Muscle of leg (tissue), 11 donors: ENCODE results near the gene SSUH2. TPM values are rescaled to one million over a fixed set of nuclear protein-coding genes. Genes with fewer than 3 reads are reported as not detected.

Experiments used
- DNase-seq: peaks from one replicate; pipeline ENCODE4 v3.0.0; 2013
- H3K27ac ChIP-seq: one replicate; pipeline ENCODE4 v1.5.1; 2013; ENCODE audit warnings: mild to moderate bottlenecking, low read length, control low read depth
- H3K27me3 ChIP-seq: one replicate; pipeline ENCODE4 v1.6.1; 2013; ENCODE audit warnings: low read length; ENCODE audit not compliant: control insufficient read depth, insufficient read depth
- H3K36me3 ChIP-seq: one replicate; pipeline ENCODE4 v1.6.1; 2013; ENCODE audit warnings: low read length; ENCODE audit not compliant: control insufficient read depth, insufficient read depth
- H3K4me1 ChIP-seq: one replicate; pipeline ENCODE4 v1.6.1; 2013; ENCODE audit warnings: low read length; ENCODE audit not compliant: control insufficient read depth, insufficient read depth
- H3K4me3 ChIP-seq: one replicate; pipeline ENCODE4 v1.5.1; 2013; ENCODE audit warnings: low read length, control low read depth
- H3K9me3 ChIP-seq: replicated peaks from 2 replicates; pipeline ENCODE4 v1.6.1; 2013; ENCODE audit warnings: low read depth, low read length; ENCODE audit not compliant: control insufficient read depth
- WGBS: methylation state at CpG from one replicate; pipeline ENCODE4 v1.1.5; 2013; ENCODE audit warnings: missing lambda C conversion rate; ENCODE audit not compliant: insufficient coverage; 5-methylcytosine and 5-hydroxymethylcytosine counted together
- polyA plus RNA-seq, 8 donors: library from polyadenylated mRNA; unstranded; fragments of 120-200 nt; gene quantifications; one replicate each; pipeline versions ENCODE4 v1.2.1 to v1.2.3, GENCODE V29; 2013; ENCODE audit warnings: inconsistent platforms in 1 of 8, low replicate concordance in 1 of 8; ENCODE audit not compliant: insufficient read length in 8 of 8, insufficient read depth in 1 of 8
- total RNA-seq: library from RNA; stranded (reverse); fragments of 120-200 nt; gene quantifications from one replicate; pipeline ENCODE4 v1.2.4, GENCODE V29; 2013

SSUH2 gene
- total and polyA plus RNA-seq, 9 donors: 1.1 to 3.4 (median 2.2) TPM

DNA sequence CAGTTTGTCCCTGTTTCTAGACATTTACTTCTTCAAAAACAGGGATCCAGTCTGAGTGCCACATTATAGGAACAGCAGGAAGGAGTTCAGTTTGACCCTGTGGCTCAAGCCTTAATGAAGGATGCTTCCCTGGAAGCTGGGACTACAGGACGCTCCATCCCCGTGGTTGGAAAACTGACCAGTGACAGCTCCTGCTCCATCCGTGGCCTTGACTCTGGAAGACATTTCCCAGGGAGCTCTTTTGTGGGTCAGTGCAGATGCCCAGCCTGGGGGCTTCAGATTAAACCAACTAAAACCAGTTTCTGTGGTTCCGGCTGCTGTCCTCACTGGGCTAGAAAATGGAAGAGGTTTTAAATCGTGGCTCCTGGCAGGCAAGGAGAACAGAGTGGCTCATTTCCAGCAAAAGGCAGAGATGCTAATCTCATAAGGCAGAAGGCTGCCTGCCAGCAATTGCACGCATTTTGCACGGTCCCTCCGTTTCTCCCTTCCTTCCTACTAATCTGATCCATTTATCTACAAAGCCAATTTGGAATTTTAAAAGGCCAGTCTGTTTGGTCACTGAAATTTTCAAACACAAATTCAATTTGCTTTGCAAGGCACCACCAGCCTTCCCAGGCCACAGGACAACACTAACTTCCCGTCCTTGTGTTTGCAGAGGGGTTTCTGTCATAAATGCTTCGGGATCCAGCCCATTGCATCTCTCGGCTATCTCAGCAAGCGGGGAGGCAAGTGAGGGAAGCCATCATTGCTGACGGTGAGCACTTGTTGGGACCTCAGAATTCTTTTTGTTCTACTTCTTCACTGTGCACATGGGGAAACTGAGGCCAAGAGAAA, 6.2 kb upstream of the SSUH2 start:
- H3K27me3 ChIP-seq: no peaks in the 10 kb centered on the region
- WGBS: 33% methylated on average over 4 of the region's 13 CpGs
- peaks cover 12% of the 10 kb centered on the region for H3K4me1 ChIP-seq
- peaks cover 5% of the 10 kb centered on the region for H3K9me3 ChIP-seq
- no peak overlapping the region for H3K27ac ChIP-seq
- no peaks in the 10 kb centered on the region for H3K36me3 ChIP-seq
- peak; percentile 54 for DNase-seq
- no peak overlapping the region for H3K4me3 ChIP-seq

DNA sequence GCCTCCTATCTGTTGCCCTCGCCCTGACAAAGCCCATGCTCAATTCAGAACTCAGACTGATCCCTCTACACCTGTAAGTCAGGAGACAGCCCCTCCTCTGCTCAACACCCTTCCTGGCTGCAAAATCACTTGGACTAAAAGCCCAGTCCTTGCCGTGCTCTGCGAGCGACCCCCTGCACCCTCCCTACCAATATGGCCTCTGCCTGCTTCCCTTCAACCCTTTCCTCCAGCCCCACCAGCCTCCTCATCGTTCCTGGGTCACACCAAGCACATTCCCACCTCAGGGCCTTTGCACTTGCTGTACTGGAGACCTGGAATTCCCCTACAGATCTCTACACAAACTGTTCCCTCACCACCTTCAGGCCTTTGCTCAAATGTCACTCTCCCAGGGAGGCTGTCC, 5.2 kb upstream of the SSUH2 start:
- Histone ChIP-seq H3K27ac (no peak overlapping the region), H3K4me1 (peaks cover 12% of the 10 kb centered on the region), H3K27me3 (no peaks in the 10 kb centered on the region), H3K36me3 (no peaks in the 10 kb centered on the region), H3K4me3 (no peak overlapping the region), H3K9me3 (peaks cover 5% of the 10 kb centered on the region)
- DNase-seq: no peak
- WGBS: 78% methylated on average over 5 of the region's 5 CpGs

- Histone ChIP-seq H3K4me3 (no peak overlapping the region), H3K27me3 (no peaks in the 10 kb centered on the region), H3K36me3 (no peaks in the 10 kb centered on the region), H3K27ac (no peak overlapping the region), H3K9me3 (peaks cover 5% of the 10 kb centered on the region), H3K4me1 (peaks cover 12% of the 10 kb centered on the region)
- DNase-seq: no peak
- WGBS: 89% methylated on average over 11 of the region's 11 CpGs
Observed at GRCh38 chr3:8648909-8649741, 4.5 kb upstream of the SSUH2 start.

- Histone ChIP-seq H3K4me1 (peaks cover 12% of the 10 kb centered on the region), H3K36me3 (no peaks in the 10 kb centered on the region), H3K4me3 (no peak overlapping the region), H3K27ac (no peak overlapping the region), H3K27me3 (no peaks in the 10 kb centered on the region), H3K9me3 (no peaks in the 10 kb centered on the region)
- DNase-seq: no peak
- 87% methylated on average over 9 of the region's 12 CpGs for WGBS
Observed at GRCh38 chr3:8647137-8647985, 2.8 kb upstream of the SSUH2 start.

DNA sequence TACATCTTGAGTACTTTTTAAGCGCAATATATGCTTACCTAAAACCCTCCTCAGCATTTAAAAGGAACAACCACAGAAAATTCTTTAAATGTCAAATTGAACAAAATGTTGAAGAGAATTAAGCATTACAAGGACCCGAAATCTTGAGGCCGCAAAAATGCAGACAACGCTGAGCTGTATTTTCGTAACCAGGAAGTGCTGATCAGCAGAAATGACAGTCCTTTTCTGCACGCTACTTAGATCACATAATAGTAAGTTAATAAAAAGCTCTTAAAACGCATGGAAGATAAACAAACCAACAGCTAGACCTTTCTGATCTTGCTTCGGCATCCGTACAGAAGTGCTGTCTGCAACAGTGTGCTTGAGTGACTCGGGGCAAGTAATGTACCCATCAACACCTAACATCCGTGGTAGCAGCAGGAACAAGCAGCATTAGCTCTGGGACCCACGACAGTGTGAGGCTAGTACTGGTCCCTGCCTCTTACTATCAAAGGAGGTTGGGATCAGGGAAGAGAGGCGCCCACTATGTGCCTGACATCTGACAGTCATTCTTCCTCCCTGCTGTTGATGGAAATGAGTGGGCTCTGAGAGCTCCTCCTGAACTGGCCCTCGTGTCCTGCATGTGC, 1.8 kb upstream of the SSUH2 start:
- no peaks in the 10 kb centered on the region for H3K27me3 ChIP-seq
- peaks cover 12% of the 10 kb centered on the region for H3K4me1 ChIP-seq
- no peaks in the 10 kb centered on the region for H3K9me3 ChIP-seq
- DNase-seq: no peak
- 79% methylated on average over 6 of the region's 14 CpGs for WGBS
- no peaks in the 10 kb centered on the region for H3K36me3 ChIP-seq
- H3K27ac ChIP-seq: no peak overlapping the region
- no peak overlapping the region for H3K4me3 ChIP-seq

GRCh38 chr3:8645712-8646111, 1.1 kb upstream of the SSUH2 start:
- H3K27me3 ChIP-seq: no peaks in the 10 kb centered on the region
- H3K36me3 ChIP-seq: no peaks in the 10 kb centered on the region
- 42% methylated on average over 2 of the region's 6 CpGs for WGBS

GRCh38 chr3:8643693-8644365, 769 bp downstream of the SSUH2 start:
- no peaks in the 10 kb centered on the region for H3K27me3 ChIP-seq
- WGBS: 89% methylated on average over 5 of the region's 10 CpGs
- peaks cover 14% of the 10 kb centered on the region for H3K4me1 ChIP-seq
- no peaks in the 10 kb centered on the region for H3K36me3 ChIP-seq
- no peak for DNase-seq
- peak overlapping the region; percentile 75 for H3K27ac ChIP-seq
- H3K9me3 ChIP-seq: no peaks in the 10 kb centered on the region
- no peak overlapping the region for H3K4me3 ChIP-seq

More at GRCh38 chr3:8645712-8646111, 1.1 kb upstream of the SSUH2 start:
- peaks cover 9% of the 10 kb centered on the region for H3K4me1 ChIP-seq
- H3K9me3 ChIP-seq: no peaks in the 10 kb centered on the region
- no peak overlapping the region for H3K27ac ChIP-seq
- no peak overlapping the region for H3K4me3 ChIP-seq
- DNase-seq: no peak

- Histone ChIP-seq H3K27ac (no peak overlapping the region), H3K36me3 (no peaks in the 10 kb centered on the region), H3K27me3 (no peaks in the 10 kb centered on the region), H3K4me3 (no peak overlapping the region), H3K4me1 (peaks cover 26% of the 10 kb centered on the region), H3K9me3 (no peaks in the 10 kb centered on the region)
- 50% methylated on average over 1 of the region's 2 CpGs for WGBS
- no peak for DNase-seq
Observed at GRCh38 chr3:8642001-8642400, 2.6 kb downstream of the SSUH2 start.

DNA sequence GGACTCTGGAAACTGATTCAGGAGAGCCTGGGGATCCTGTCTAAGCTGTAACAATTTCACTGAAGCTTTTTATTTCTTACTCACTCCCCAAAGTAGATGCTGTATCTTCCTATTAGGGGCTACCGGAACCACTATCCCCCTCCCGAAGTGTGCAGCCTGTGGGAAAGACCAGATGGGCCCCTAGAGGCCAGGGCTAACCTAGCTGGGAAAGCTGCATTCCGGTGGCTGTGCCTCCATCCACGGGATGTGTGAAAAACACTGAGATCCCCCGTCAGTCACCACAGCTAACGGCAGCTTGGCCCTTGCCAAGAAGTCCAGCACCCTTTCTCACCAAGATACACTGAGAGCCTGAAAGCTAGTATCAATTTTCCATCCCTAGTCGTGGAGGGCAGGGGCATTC, 3.1 kb downstream of the SSUH2 start:
- H3K27ac ChIP-seq: no peak overlapping the region
- WGBS: 13% methylated on average over 6 of the region's 7 CpGs

More for the DNA sequence above, 3.1 kb downstream of the SSUH2 start:
- H3K27me3 ChIP-seq: no peaks in the 10 kb centered on the region
- DNase-seq: no peak
- peaks cover 26% of the 10 kb centered on the region for H3K4me1 ChIP-seq
- no peaks in the 10 kb centered on the region for H3K36me3 ChIP-seq
- H3K4me3 ChIP-seq: no peak overlapping the region
- no peaks in the 10 kb centered on the region for H3K9me3 ChIP-seq
